CD4-positive, alpha-beta memory T cell (primary cell): ENCODE results near the gene TREML2. TPM values are rescaled to one million over a fixed set of nuclear protein-coding genes. Genes with fewer than 3 reads are reported as not detected.

ENCODE experiments used
- CTCF ChIA-PET: fragments of 350-600 bp; sonication (Branson Sonifier 250); formaldehyde crosslinking; loops from one replicate; lab custom pipeline; 2021; ENCODE audit warnings: inconsistent platforms; ENCODE audit not compliant: partially characterized antibody; lab: Charles Lee
- POLR2A ChIA-PET: fragments of 350-600 bp; sonication (Branson Sonifier 250); formaldehyde crosslinking; loops from one replicate; lab custom pipeline; 2021; ENCODE audit not compliant: partially characterized antibody; lab: Charles Lee
- DNase-seq, 5 donors: peaks; one replicate each; pipeline versions ENCODE4 v3.0.0 to v3.0.0-alpha.2; 2020 to 2022; ENCODE audit warnings: mixed read lengths in 1 of 5
- H3K27ac ChIP-seq: one replicate; pipeline ENCODE4 v1.7.0; 2013; ENCODE audit warnings: low read depth, low read length
- H3K27me3 ChIP-seq: 2 replicates; pipeline ENCODE4 v1.7.0; 2013; ENCODE audit warnings: mild to moderate bottlenecking, low read length, moderate library complexity; ENCODE audit not compliant: insufficient read depth
- H3K36me3 ChIP-seq: 2 replicates; pipeline ENCODE4 v1.7.0; 2013; ENCODE audit warnings: mild to moderate bottlenecking, low read length, moderate library complexity; ENCODE audit not compliant: insufficient read depth
- H3K4me1 ChIP-seq: 2 replicates; pipeline ENCODE4 v1.7.0; 2013; ENCODE audit warnings: mild to moderate bottlenecking, low read length, moderate library complexity; ENCODE audit not compliant: insufficient read depth
- H3K4me3 ChIP-seq, 2 donors: one replicate each; pipeline ENCODE4 v1.7.0; 2013; ENCODE audit warnings: low read length in 2 of 2, mild to moderate bottlenecking in 1 of 2
- H3K9me3 ChIP-seq, 2 donors: one replicate each; pipeline ENCODE4 v1.7.0; 2013; ENCODE audit warnings: low read length in 2 of 2, control low read depth in 1 of 2; ENCODE audit not compliant: control insufficient read depth in 1 of 2
- H3K27ac Mint-ChIP-seq, 7 donors: one replicate each; pipeline ENCODE4 v1.8.0; 2020 to 2021; ENCODE audit warnings: mixed read lengths in 7 of 7, mild to moderate bottlenecking in 6 of 7, inconsistent platforms in 3 of 7, moderate library complexity in 3 of 7
- H3K27me3 Mint-ChIP-seq, 2 donors: one replicate each; pipeline ENCODE4 v1.8.0; 2020 to 2021; ENCODE audit warnings: mixed read lengths in 2 of 2
- H3K36me3 Mint-ChIP-seq, 2 donors: one replicate each; pipeline ENCODE4 v1.8.0; 2020 to 2021; ENCODE audit warnings: mixed read lengths in 2 of 2, inconsistent platforms in 1 of 2, mild to moderate bottlenecking in 1 of 2
- H3K4me1 Mint-ChIP-seq, 4 donors: one replicate each; pipeline ENCODE4 v1.8.0; 2020 to 2021; ENCODE audit warnings: mixed read lengths in 4 of 4, mild to moderate bottlenecking in 1 of 4
- H3K4me3 Mint-ChIP-seq, 8 donors: one replicate each; pipeline ENCODE4 v1.8.0; 2020 to 2021; ENCODE audit warnings: mixed read lengths in 8 of 8, mild to moderate bottlenecking in 7 of 8, moderate library complexity in 6 of 8, inconsistent platforms in 3 of 8
- H3K9me3 Mint-ChIP-seq, 8 donors: one replicate each; pipeline ENCODE4 v1.8.0; 2020 to 2021; ENCODE audit warnings: mixed read lengths in 8 of 8, mild to moderate bottlenecking in 5 of 8, inconsistent platforms in 3 of 8, moderate library complexity in 1 of 8
- intact Hi-C: fragments of 100-400 bp; cut with micrococcal nuclease; formaldehyde crosslinking; loops from one replicate; pipeline ENCODE4 v1.15.1; 2023
- polyA plus RNA-seq, 2 donors: library from polyadenylated mRNA; unstranded; fragments of 300-500 nt; fragmentation: Illumina TruSeq; gene quantifications; one replicate each; pipeline ENCODE4 v1.2.3, GENCODE V29; 2021
- total RNA-seq, 2 experiments: library from RNA; stranded (reverse); gene quantifications; one replicate each; pipeline ENCODE4 v1.2.3, GENCODE V29; 2021

Gene TREML2
- total and polyA plus RNA-seq, 4 experiments from 2014 or later, result 0.35 to 4.8 (median 0.98) TPM

DNA sequence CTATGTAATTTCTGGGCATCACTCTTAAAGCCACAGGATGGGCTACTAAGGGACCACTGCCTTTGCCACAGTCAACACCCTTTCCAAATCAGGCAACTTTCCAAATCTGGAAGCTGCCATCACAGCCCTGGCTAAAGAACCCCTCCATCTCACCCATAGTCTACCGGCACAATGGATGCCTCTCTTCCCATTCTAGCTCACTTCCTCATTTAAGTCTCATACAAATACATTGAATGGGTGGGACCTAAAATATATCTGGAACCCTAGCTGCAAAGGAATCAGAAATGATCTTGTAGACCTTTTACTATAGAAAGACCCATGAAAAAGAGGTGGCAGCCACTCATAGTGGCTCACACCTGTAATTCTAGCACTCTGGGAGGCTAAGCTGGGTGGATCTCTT, 23.9 kb upstream of the TREML2 start:
- peaks cover 4 to 15% of the 10 kb centered on the region in 2 donors for H3K27me3 Mint-ChIP-seq
- H3K4me1 Mint-ChIP-seq, result peaks cover 0 to 1% (median 0%) of the 10 kb centered on the region in 4 donors
- H3K36me3 ChIP-seq, result no peaks in the 10 kb centered on the region
- no peaks in the 10 kb centered on the region for H3K27me3 ChIP-seq
- peaks cover 0 to 7% (median 0%) of the 10 kb centered on the region in 8 donors for H3K9me3 Mint-ChIP-seq
- no peak overlapping the region for H3K4me3 ChIP-seq
- ChIA-PET CTCF (interaction anchor here (1.4 kb wide), 1 partner anchor 196 kb away, joined by 3 read pairs; no protein-coding TSS in a partner anchor), POLR2A (no interaction called here)
- H3K4me3 Mint-ChIP-seq, result no peak overlapping the region
- DNase-seq, result no peak
- H3K27ac ChIP-seq, result no peak overlapping the region
- intact Hi-C loops, result no loop called here
- H3K27ac Mint-ChIP-seq, result no peak overlapping the region
- no peaks in the 10 kb centered on the region for H3K9me3 ChIP-seq
- no peaks in the 10 kb centered on the region for H3K36me3 Mint-ChIP-seq
- H3K4me1 ChIP-seq, result no peaks in the 10 kb centered on the region

DNA sequence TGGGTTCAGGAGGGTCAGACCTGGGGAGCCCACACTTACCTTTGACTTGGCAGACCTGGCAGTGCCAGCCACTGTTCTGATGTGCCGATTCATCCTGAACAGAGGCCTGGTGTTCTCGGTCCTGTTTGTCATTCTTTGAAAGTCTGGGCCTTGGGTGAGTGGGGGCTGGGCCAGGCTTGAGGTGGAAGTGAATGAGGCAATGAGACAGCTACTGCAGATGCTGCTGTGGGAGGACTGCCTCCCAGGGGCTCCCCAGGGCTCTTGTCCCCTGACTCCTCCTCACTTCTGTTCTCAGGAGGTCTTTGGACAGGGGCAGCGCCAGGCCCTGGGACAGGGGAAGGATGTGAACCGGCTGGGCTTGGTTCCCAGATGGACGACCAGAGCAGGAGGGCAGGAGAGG, 21.6 kb upstream of the TREML2 start:
- no peak overlapping the region for H3K4me3 ChIP-seq
- H3K9me3 ChIP-seq, result no peaks in the 10 kb centered on the region
- ChIA-PET CTCF (no interaction called here), POLR2A (no interaction called here)
- H3K36me3 Mint-ChIP-seq, result no peaks in the 10 kb centered on the region
- H3K27me3 Mint-ChIP-seq, result peaks cover 4 to 7% of the 10 kb centered on the region in 2 donors
- H3K27ac Mint-ChIP-seq, result no peak overlapping the region
- H3K9me3 Mint-ChIP-seq, result peaks cover 0 to 7% (median 0%) of the 10 kb centered on the region in 8 donors
- no peak overlapping the region for H3K27ac ChIP-seq
- H3K27me3 ChIP-seq, result no peaks in the 10 kb centered on the region
- intact Hi-C loops, result no loop called here
- no peak for DNase-seq
- no peaks in the 10 kb centered on the region for H3K36me3 ChIP-seq
- no peaks in the 10 kb centered on the region for H3K4me1 ChIP-seq
- peak overlapping the region in 1 of 8 donors; percentile 47 for H3K4me3 Mint-ChIP-seq
- peaks cover 0 to 5% (median 2%) of the 10 kb centered on the region in 4 donors for H3K4me1 Mint-ChIP-seq

DNA sequence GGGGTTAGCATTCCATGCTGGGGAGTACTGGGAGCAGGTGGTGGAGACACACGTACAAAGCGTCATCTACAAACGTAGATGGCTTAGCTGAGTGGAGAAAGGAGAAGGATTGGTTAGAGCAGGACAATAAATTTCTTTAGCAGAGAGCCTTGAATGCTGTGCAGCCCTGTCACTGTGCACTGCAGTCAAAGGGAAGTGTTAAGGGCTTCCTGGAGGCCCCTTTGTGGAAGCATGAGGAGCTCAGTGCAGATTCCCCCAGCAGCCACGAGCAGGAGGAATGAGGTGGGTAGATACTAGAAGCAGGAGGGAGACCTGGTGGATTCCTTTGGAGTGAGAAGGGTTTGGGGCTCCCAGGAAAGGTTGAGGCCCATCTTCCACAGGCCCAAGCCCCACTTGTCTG, 21.1 kb upstream of the TREML2 start:
- H3K36me3 Mint-ChIP-seq, result no peaks in the 10 kb centered on the region
- peaks cover 0 to 5% (median 2%) of the 10 kb centered on the region in 4 donors for H3K4me1 Mint-ChIP-seq
- no peak overlapping the region for H3K27ac Mint-ChIP-seq
- H3K27me3 Mint-ChIP-seq, result peaks cover 3 to 6% of the 10 kb centered on the region in 2 donors
- no peaks in the 10 kb centered on the region for H3K4me1 ChIP-seq
- POLR2A ChIA-PET, result no interaction called here
- no peaks in the 10 kb centered on the region for H3K9me3 ChIP-seq
- CTCF ChIA-PET, result interaction anchor here (1.0 kb wide), 1 partner anchor 22 kb away, joined by 3 read pairs; the partner anchor contains the start of gene TREML2
- no peaks in the 10 kb centered on the region for H3K27me3 ChIP-seq
- no peak overlapping the region for H3K4me3 Mint-ChIP-seq
- H3K4me3 ChIP-seq, result no peak overlapping the region
- no peak for DNase-seq
- H3K9me3 Mint-ChIP-seq, result peaks cover 0 to 7% (median 0%) of the 10 kb centered on the region in 8 donors
- H3K27ac ChIP-seq, result no peak overlapping the region
- intact Hi-C loops, result no loop called here
- no peaks in the 10 kb centered on the region for H3K36me3 ChIP-seq

DNA sequence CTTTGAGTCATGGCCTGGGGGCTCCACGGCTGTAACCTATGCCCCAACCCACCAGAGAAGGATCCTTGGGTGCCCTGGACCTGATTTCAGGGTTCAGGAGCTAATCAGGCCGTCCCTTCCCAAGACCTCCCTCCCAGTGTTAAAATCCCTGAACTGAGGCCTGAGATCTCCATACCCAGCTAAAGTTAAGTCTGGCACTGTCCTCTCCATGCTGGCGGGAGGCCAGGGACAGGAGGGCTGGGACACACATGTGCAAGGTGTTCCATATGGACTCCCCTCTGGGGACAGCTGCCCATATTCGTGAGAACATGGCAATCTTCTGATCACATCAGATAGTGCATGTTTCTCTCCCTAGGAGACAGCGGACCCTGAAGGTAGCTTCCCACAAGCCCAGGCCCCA, 15.7 kb upstream of the TREML2 start:
- intact Hi-C loops, result no loop called here
- no peaks in the 10 kb centered on the region for H3K4me1 ChIP-seq
- H3K4me3 ChIP-seq, result no peak overlapping the region
- peaks cover 2 to 7% of the 10 kb centered on the region in 2 donors for H3K27me3 Mint-ChIP-seq
- no peak for DNase-seq
- no peaks in the 10 kb centered on the region for H3K27me3 ChIP-seq
- no peak overlapping the region for H3K27ac Mint-ChIP-seq
- POLR2A ChIA-PET, result no interaction called here
- H3K9me3 Mint-ChIP-seq, result peaks cover 0 to 21% (median 15%) of the 10 kb centered on the region in 8 donors
- no peaks in the 10 kb centered on the region for H3K9me3 ChIP-seq
- CTCF ChIA-PET, result no interaction called here
- no peak overlapping the region for H3K4me3 Mint-ChIP-seq
- no peak overlapping the region for H3K27ac ChIP-seq
- H3K36me3 ChIP-seq, result no peaks in the 10 kb centered on the region
- peaks cover 0 to 8% of the 10 kb centered on the region in 2 donors for H3K36me3 Mint-ChIP-seq
- H3K4me1 Mint-ChIP-seq, result peaks cover 0 to 4% (median 2%) of the 10 kb centered on the region in 4 donors

DNA sequence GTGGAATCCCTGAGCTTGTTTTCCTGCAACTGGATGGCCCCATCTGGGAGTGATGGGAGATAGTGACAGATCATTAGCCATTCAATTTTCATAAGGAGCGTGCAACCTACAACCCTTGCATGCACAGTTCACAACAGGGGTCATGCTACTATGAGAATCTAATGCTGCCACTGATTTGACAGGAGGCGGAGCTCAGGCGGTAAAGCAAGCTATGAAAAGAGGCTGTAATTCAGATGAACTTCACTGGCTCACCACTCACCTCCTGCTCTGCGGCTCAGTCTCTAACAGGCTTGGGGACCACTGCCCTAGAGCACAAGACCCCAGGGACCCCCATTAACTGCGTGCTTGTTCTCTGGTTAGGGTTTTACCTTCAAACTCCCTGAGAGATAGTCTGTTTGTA, 14.8 kb upstream of the TREML2 start:
- POLR2A ChIA-PET, result no interaction called here

DNA sequence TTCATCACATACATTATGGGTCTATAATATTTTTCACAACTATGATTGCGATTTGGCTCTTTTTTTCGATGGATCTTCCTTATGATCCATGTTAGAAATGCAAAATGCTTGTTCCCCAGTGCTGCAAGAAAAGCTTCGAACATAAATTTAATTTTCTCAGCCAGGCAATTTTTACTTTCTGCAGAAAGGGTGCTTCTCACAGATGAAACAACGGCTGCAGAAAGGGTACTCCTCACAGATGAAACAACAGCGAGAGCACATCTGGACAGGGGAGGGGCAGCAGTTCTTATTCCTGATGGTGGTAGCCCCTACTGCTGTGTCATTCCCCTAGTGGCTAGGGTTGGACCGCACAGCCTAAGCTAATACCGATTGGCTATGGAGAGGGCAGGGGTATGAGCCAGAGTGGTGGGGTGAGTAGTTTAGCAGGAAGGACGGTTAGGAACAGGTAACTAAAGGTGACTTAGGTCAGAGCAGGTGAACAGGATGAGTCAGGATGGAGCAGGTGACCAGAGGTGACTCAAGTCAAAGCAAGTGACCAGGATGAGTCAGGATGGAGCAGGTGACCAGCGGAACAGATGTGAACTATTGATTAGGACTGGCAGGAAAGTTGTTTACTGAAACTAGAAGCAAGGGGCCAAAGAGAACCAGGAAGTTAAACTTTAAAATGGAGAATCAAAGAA, 13.8 kb upstream of the TREML2 start:
- H3K27me3 Mint-ChIP-seq, result peaks cover 2 to 7% of the 10 kb centered on the region in 2 donors
- no peak overlapping the region for H3K4me3 ChIP-seq
- H3K9me3 Mint-ChIP-seq, result peaks cover 0 to 16% (median 14%) of the 10 kb centered on the region in 8 donors
- no peak for DNase-seq
- no peaks in the 10 kb centered on the region for H3K4me1 ChIP-seq
- peaks cover 0 to 4% (median 2%) of the 10 kb centered on the region in 4 donors for H3K4me1 Mint-ChIP-seq
- no peak overlapping the region for H3K4me3 Mint-ChIP-seq
- H3K36me3 Mint-ChIP-seq, result peaks cover 0 to 8% of the 10 kb centered on the region in 2 donors
- POLR2A ChIA-PET, result no interaction called here
- intact Hi-C loops, result no loop called here
- H3K27me3 ChIP-seq, result no peaks in the 10 kb centered on the region
- H3K9me3 ChIP-seq, result no peaks in the 10 kb centered on the region
- peak overlapping the region in 1 of 7 donors; percentile 62 for H3K27ac Mint-ChIP-seq
- CTCF ChIA-PET, result no interaction called here
- no peaks in the 10 kb centered on the region for H3K36me3 ChIP-seq
- no peak overlapping the region for H3K27ac ChIP-seq

More for the DNA sequence above, 14.8 kb upstream of the TREML2 start:
- Mint-ChIP-seq H3K4me3 (no peak overlapping the region), H3K4me1 (peaks cover 0 to 4% (median 2%) of the 10 kb centered on the region in 4 donors), H3K27ac (no peak overlapping the region), H3K36me3 (peaks cover 0 to 8% of the 10 kb centered on the region in 2 donors), H3K9me3 (peaks cover 0 to 20% (median 15%) of the 10 kb centered on the region in 8 donors), H3K27me3 (peaks cover 2 to 7% of the 10 kb centered on the region in 2 donors)
- CTCF ChIA-PET, result no interaction called here
- intact Hi-C loops, result no loop called here
- no peaks in the 10 kb centered on the region for H3K9me3 ChIP-seq
- H3K36me3 ChIP-seq, result no peaks in the 10 kb centered on the region
- H3K4me3 ChIP-seq, result no peak overlapping the region
- no peak for DNase-seq
- H3K27ac ChIP-seq, result no peak overlapping the region
- H3K4me1 ChIP-seq, result no peaks in the 10 kb centered on the region
- no peaks in the 10 kb centered on the region for H3K27me3 ChIP-seq

DNA sequence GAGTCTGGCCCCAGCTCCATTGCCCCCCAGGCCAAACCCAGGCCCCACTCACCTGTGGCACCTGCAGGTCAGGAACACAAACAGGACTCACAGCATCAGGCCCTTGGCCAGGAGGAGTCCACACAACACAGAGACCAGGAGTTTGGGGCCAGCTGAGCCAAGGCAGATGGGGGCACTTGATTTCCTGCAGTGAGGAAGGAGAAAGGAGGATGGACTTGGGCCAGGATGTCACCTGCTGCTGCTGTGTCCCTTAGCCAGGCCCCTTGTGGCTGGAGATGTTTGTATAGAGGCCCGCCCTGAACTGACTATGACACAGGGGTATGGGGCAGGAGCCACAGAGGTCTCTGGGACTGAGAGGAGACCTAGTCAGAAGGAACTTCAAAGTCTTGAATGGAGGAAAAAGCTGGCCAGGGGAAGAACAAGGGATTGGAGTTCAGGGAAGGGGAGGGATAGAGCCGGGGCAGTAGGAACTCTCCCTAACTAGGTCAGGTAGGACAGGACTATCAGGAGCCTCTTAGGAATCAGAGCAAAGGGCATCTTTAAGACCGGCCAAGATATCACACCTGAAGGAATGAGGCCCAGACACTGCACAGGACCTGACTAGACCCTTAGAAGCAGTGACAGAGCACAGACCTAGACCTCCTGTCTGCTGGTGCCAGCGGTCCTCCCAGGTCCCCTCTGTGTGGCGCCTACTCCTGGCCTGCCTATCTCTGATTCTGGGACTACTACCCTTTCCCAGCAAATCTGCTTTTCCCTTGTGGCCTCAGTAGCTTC, 8.8 kb upstream of the TREML2 start:
- Histone ChIP-seq H3K27ac (no peak overlapping the region), H3K27me3 (no peaks in the 10 kb centered on the region), H3K36me3 (no peaks in the 10 kb centered on the region), H3K9me3 (no peaks in the 10 kb centered on the region), H3K4me3 (no peak overlapping the region), H3K4me1 (no peaks in the 10 kb centered on the region)
- DNase-seq, result no peak
- ChIA-PET CTCF (no interaction called here), POLR2A (no interaction called here)
- intact Hi-C loops, result no loop called here
- H3K9me3 Mint-ChIP-seq, result peaks cover 0 to 11% (median 9%) of the 10 kb centered on the region in 8 donors
- H3K4me3 Mint-ChIP-seq, result no peak overlapping the region
- H3K27ac Mint-ChIP-seq, result peak overlapping the region in 1 of 7 donors; percentile 73
- H3K27me3 Mint-ChIP-seq, result peaks cover 0 to 5% of the 10 kb centered on the region in 2 donors
- peaks cover 0 to 8% of the 10 kb centered on the region in 2 donors for H3K36me3 Mint-ChIP-seq
- H3K4me1 Mint-ChIP-seq, result peaks cover 0 to 12% (median 4%) of the 10 kb centered on the region in 4 donors
